GM21723 (cell line): ENCODE measurements around the gene CENPE.

Experiments
- ATAC-seq: cut with Tn5 transposase; IDR thresholded peaks from one replicate; pipeline ENCODE4 v1.9.1; 2021; ENCODE audit warnings: mild to moderate bottlenecking, moderate library complexity; ENCODE audit not compliant: unreplicated experiment

The CENPE gene

GRCh38 chr4:103126126-103126525, 72.0 kb downstream of the CENPE start:
- ATAC-seq, result no peak

- ATAC-seq, result no peak
Observed at GRCh38 chr4:103123114-103123513, 75.0 kb downstream of the CENPE start.

GRCh38 chr4:103118166-103118565, 80.0 kb downstream of the CENPE start:
- no peak for ATAC-seq

- no peak for ATAC-seq
Observed at GRCh38 chr4:103111598-103111997, 86.5 kb downstream of the CENPE start.

GRCh38 chr4:103108542-103108941, 89.6 kb downstream of the CENPE start:
- no peak for ATAC-seq

GRCh38 chr4:103105558-103106356, 92.4 kb downstream of the CENPE start:
- ATAC-seq, result no peak

GRCh38 chr4:103104886-103105285, 93.3 kb downstream of the CENPE start:
- ATAC-seq, result no peak

GRCh38 chr4:103100691-103101090, 97.5 kb downstream of the CENPE start:
- ATAC-seq, result no peak

GRCh38 chr4:103099691-103100392, 98.3 kb downstream of the CENPE start, which contains the start of gene BDH2:
TSS of gene BDH2 (minus strand) at chr4:103099834. CDS start at chr4:103096254, 3,580 bp downstream.
- peak; percentile 97 for ATAC-seq

GRCh38 chr4:103098756-103099440, 99.2 kb downstream of the CENPE start:
- ATAC-seq, result no peak

GRCh38 chr4:103098341-103098740, 99.8 kb downstream of the CENPE start:
- no peak for ATAC-seq

GRCh38 chr4:103097112-103097511, 101.0 kb downstream of the CENPE start:
- ATAC-seq, result no peak

GRCh38 chr4:103095080-103095479, 103.1 kb downstream of the CENPE start:
- no peak for ATAC-seq

- peak; percentile 25 for ATAC-seq
Observed at GRCh38 chr4:103092245-103092644, 105.9 kb downstream of the CENPE start.

- peak; percentile 81 for ATAC-seq
Observed at GRCh38 chr4:103091601-103092223, 106.4 kb downstream of the CENPE start.

- ATAC-seq, result no peak
Observed at GRCh38 chr4:103089481-103089880, 108.7 kb downstream of the CENPE start.

- ATAC-seq, result no peak
Observed at GRCh38 chr4:103086551-103086950, 111.6 kb downstream of the CENPE start.

GRCh38 chr4:103085555-103086196, 112.5 kb downstream of the CENPE start:
- no peak for ATAC-seq

- no peak for ATAC-seq
Observed at GRCh38 chr4:103079621-103080020, 118.5 kb downstream of the CENPE start.

- peak; percentile 54 for ATAC-seq
Observed at GRCh38 chr4:103076747-103077347, 121.3 kb downstream of the CENPE start, which contains the start of gene SLC9B2. TSS of gene SLC9B2 (minus strand) at chr4:103076761. CDS start at chr4:103067550, 9,211 bp downstream.
